HEK293T (cell line): ENCODE results near the gene PRIMA1.
A peak's percentile ranks its signal among the peaks of the same experiment; 100 is the strongest.

Source experiments
- CTCF ChIA-PET: fragments of 350-600 bp; formaldehyde crosslinking; extraction: SDS; loops from one replicate; lab custom pipeline; 2021; ENCODE audit warnings: antibody characterized with exemption, inconsistent platforms; lab: Yijun Ruan, JAX
- POLR2A ChIA-PET: fragments of 350-600 bp; formaldehyde crosslinking; extraction: SDS; loops from one replicate; lab custom pipeline; 2020; ENCODE audit warnings: antibody characterized with exemption, inconsistent platforms; lab: Yijun Ruan, JAX
- DNase-seq: peaks from one replicate; pipeline ENCODE4 v3.0.0; 2012; ENCODE audit warnings: mixed read lengths; ENCODE audit errors: extremely low spot score
- ARNT ChIP-seq: fragments of 450-650 bp; IDR thresholded peaks from 2 replicates; pipeline ENCODE4 v1.6.1; 2017; ENCODE audit warnings: mild to moderate bottlenecking
- BHLHE40 ChIP-seq: fragments of 450-650 bp; IDR thresholded peaks from 2 replicates; pipeline ENCODE4 v1.6.1; 2016; ENCODE audit warnings: mild to moderate bottlenecking, moderate library complexity, borderline replicate concordance
- CTBP1 ChIP-seq: fragments of 450-650 bp; IDR thresholded peaks from 2 replicates; pipeline ENCODE4 v1.6.1; 2016; ENCODE audit warnings: borderline replicate concordance
- ELF4 ChIP-seq: fragments of 450-650 bp; IDR thresholded peaks from 2 replicates; pipeline ENCODE4 v1.6.1; 2017; ENCODE audit warnings: antibody characterized with exemption
- FOXA1 ChIP-seq: fragments of 450-650 bp; IDR thresholded peaks from 2 replicates; pipeline ENCODE4 v1.6.1; 2016; ENCODE audit warnings: mild to moderate bottlenecking
- FOXK2 ChIP-seq: fragments of 450-650 bp; IDR thresholded peaks from 2 replicates; pipeline ENCODE4 v1.6.1; 2016; ENCODE audit warnings: mild to moderate bottlenecking
- FOXM1 ChIP-seq: fragments of 450-650 bp; IDR thresholded peaks from 2 replicates; pipeline ENCODE4 v1.6.1; 2017; ENCODE audit warnings: mild to moderate bottlenecking, borderline replicate concordance
- HDGF ChIP-seq: fragments of 450-650 bp; IDR thresholded peaks from 2 replicates; pipeline ENCODE4 v1.6.1; 2017; ENCODE audit warnings: antibody characterized with exemption, borderline replicate concordance
- L3MBTL2 ChIP-seq: fragments of 450-650 bp; conservative IDR thresholded peaks from 2 replicates; pipeline ENCODE4 v1.6.1; 2016; ENCODE audit warnings: mild to moderate bottlenecking
- LEF1 ChIP-seq: fragments of 450-650 bp; IDR thresholded peaks from 2 replicates; pipeline ENCODE4 v1.6.1; 2017; ENCODE audit warnings: mild to moderate bottlenecking, borderline replicate concordance
- NFRKB ChIP-seq: fragments of 450-650 bp; IDR thresholded peaks from 2 replicates; pipeline ENCODE4 v1.6.1; 2016; ENCODE audit warnings: mild to moderate bottlenecking, moderate library complexity
- SP1 ChIP-seq: fragments of 450-650 bp; IDR thresholded peaks from 2 replicates; pipeline ENCODE4 v1.6.1; 2017
- SUZ12 ChIP-seq: fragments of 450-650 bp; IDR thresholded peaks from 2 replicates; pipeline ENCODE4 v1.6.1; 2016; ENCODE audit warnings: mild to moderate bottlenecking
- TARDBP ChIP-seq: fragments of 450-650 bp; IDR thresholded peaks from 2 replicates; pipeline ENCODE4 v1.6.1; 2016
- ZNF384 ChIP-seq: fragments of 450-650 bp; IDR thresholded peaks from 2 replicates; pipeline ENCODE4 v1.6.1; 2016
- TF ChIP-seq, protein P1 (sequence below): fragments of 450-650 bp; IDR thresholded peaks from 2 replicates; pipeline ENCODE4 v1.6.1; 2016

The PRIMA1 gene

DNA sequence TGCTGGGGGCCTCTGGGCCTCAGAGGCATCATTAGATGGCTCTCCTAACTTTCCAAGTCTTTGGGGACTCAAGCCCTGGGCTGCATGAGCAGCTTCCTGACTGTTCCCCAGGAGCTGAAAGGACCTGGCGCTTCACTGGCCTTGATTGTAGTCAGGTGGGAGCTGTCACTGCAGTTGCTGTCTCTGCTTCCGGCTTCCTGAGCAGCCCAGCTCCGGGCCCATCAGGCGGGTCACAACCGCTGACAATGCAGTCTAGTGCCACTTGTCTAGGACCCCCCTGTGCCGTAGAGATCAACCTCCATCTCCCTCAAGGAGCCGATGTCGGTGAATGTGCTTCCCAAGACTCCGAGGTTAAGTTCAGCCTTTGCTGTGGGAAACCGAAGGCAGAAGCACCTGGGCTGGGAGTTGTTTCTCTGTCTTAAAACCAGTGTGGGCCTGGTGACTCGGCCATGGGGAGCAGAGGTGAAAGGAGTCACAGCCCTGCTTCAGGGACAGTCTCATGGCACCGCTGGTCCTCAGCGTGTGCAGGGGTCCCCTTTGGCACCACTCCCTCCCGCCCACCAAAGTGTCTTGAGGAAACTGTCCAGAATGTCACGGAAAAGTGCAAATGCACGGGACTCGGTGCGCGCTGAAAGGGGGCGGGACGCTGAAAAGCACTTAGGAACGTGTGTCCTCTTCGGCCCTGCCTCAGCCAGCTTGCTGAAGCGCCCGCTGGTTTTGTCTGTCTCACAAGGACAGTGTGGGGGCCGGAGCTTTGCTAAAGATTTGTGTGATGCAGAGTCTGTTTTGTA is 44.8 kb downstream of the PRIMA1 start:
- ChIA-PET POLR2A (no interaction called here), CTCF (no interaction called here)

DNA sequence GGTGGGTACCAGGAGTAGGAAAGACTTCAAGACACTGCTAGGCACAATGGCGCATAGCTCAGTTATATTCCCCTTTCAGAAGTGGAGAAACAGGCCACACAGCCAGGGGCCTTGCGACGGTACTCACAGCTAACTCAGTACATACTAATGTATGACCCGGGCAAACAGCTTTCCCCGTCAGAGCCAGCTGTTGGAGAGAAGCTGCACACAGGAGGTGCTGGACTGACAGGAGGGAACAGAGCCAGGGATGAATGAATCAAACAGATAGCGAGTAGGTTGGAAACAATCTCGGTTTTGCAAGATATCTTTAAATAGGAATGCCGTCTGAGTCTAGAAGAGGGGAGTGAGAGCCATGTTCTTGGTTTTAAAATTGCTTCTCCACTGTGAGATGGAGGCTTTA is 45.5 kb downstream of the PRIMA1 start:
- no peak for DNase-seq
- TF ChIP-seq BHLHE40, result no peak
- TF ChIP-seq LEF1, result no peak
- TF ChIP-seq ELF4, result no peak
- no peak for TF ChIP-seq SP1
- TF ChIP-seq FOXK2, result no peak
- no peak for TF ChIP-seq FOXM1
- TF ChIP-seq SUZ12, result no peak
- TF ChIP-seq FOXA1, result no peak
- no peak for TF ChIP-seq ARNT
- no peak for TF ChIP-seq NFRKB
- no peak for TF ChIP-seq L3MBTL2
- TF ChIP-seq, protein P1, sequence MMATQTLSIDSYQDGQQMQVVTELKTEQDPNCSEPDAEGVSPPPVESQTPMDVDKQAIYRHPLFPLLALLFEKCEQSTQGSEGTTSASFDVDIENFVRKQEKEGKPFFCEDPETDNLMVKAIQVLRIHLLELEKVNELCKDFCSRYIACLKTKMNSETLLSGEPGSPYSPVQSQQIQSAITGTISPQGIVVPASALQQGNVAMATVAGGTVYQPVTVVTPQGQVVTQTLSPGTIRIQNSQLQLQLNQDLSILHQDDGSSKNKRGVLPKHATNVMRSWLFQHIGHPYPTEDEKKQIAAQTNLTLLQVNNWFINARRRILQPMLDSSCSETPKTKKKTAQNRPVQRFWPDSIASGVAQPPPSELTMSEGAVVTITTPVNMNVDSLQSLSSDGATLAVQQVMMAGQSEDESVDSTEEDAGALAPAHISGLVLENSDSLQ, result no peak
- TF ChIP-seq HDGF, result no peak
- TF ChIP-seq ZNF384, result no peak
- TF ChIP-seq CTBP1, result no peak
- no peak for TF ChIP-seq TARDBP
- POLR2A ChIA-PET, result no interaction called here
- CTCF ChIA-PET, result no interaction called here

More for the DNA sequence above, 44.8 kb downstream of the PRIMA1 start:
- DNase-seq, result no peak
- TF ChIP-seq FOXK2 (no peak), SP1 (no peak)
- TF ChIP-seq, protein P1, result no peak

DNA sequence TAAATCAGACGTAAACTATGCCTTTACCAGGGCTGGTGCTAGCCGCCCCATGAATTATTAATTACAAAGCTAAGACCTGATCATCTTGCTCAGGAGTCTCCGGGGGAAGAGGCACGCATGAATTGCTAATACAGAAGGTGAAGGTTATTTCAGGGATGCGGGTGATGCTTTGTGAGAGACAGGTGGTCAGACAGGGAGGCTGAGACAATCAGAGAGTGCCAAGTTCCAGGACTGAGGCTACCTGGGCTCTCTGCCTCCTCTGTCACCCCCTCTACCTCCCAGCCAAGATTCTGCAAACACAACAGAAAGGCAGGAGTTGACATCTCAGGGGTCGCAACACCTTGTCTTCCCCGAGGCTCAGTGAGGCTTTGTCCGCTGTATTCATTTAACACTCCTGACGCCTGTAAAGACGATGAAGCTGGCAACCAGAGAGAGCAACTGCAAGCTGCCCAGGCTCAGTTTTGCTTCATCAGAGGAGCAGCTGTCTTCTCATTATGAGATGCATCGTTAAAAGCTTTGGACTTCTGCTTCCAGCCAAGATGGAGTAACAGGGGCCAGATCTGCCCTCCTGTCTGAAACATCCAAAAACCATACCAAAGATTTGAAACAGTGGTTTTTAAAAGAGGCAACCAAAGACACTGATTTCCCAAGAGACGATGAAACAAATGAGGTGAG is 46.6 kb downstream of the PRIMA1 start:
- DNase-seq, result no peak
- CTCF ChIA-PET, result no interaction called here
- TF ChIP-seq HDGF (no peak), FOXA1 (no peak), FOXK2 (no peak), FOXM1 (no peak), ARNT (no peak), L3MBTL2 (no peak), BHLHE40 (no peak)
- POLR2A ChIA-PET, result interaction anchor here (1.2 kb wide), 1 partner anchor 9 kb away, joined by 3 read pairs; no protein-coding TSS in a partner anchor

DNA sequence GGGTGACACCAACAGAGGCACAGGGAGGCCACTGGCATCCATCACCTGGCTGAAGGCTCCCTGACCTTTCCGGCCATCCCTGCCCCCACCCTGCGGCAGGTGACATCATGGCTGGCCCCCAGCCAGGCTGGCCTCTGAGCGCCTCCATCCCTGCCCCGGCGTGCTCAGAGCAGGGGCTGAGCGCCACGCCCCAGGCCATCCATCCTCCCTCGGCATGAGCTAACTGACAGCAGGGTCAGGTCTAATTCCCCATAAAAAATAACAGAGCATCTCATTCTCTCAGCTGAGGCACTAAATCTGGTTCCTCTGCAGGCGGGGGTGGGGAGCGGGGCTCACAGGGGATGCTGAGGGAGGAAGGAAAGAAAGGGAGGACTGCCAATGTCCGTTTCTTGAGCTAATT is 50.7 kb downstream of the PRIMA1 start:
- POLR2A ChIA-PET, result no interaction called here
- TF ChIP-seq FOXK2 (no peak), ARNT (no peak), BHLHE40 (no peak), NFRKB (no peak), LEF1 (no peak)
- TF ChIP-seq, protein P1, result peak; percentile 41
- no peak for DNase-seq
- CTCF ChIA-PET, result no interaction called here

DNA sequence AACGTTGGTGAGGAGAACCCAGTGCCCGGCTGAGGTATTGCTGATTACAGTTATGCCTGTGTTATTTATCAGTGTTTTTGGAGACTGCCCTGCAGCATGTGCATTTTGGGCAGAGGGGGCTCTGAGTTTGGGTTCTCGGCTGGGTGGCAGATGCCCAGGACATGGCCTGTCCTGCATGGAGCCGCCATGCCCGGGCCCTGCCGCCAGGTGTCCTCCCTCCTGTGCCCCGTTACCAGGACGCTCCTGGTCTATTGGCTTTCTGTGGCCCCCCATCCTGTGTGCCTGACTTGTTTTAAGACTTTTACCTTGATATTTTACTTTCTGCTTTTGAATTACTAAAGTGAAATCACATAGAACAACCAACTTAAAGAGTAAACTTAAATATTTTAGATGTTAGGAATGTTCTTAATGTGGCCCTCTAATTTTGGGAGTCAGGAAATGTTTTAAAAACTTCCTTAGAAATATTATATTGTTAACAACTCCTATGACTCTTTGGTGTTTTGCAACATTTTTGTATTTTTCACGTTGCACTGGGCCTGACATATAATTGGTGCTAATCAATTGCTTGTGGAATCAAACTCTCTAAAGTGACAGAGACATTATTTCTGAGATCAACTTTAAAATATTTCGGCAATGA is 51.8 kb downstream of the PRIMA1 start:
- DNase-seq, result no peak
- TF ChIP-seq, protein P1, result no peak
- TF ChIP-seq FOXM1, result no peak
- TF ChIP-seq HDGF, result no peak
- TF ChIP-seq TARDBP, result no peak
- TF ChIP-seq SP1, result no peak
- TF ChIP-seq L3MBTL2, result no peak
- no peak for TF ChIP-seq ELF4
- POLR2A ChIA-PET, result no interaction called here
- CTCF ChIA-PET, result no interaction called here

DNA sequence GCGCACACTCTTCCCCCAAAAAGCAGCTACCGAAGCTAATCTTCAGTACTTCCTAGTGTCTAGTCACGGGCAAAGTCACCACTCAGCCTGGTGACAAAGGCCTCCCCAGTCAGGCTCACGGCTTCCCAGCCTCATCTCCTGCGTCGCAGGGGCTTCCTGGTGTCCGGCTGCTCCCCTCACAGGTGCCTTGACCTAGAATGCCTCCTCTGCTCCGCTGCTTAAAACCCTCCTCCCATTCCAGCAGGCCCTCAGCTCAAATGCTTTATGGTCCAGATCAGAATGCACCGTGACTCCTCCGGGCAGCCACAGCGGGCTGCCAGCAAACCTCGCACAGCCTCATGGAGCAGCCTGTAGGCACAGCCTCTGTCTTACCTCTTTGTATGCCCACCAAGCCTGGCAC is 53.1 kb downstream of the PRIMA1 start:
- no peak for DNase-seq
- CTCF ChIA-PET, result no interaction called here
- TF ChIP-seq L3MBTL2, result no peak
- TF ChIP-seq, protein P1, result no peak
- no peak for TF ChIP-seq SUZ12
- no peak for TF ChIP-seq NFRKB
- no peak for TF ChIP-seq ELF4
- TF ChIP-seq TARDBP, result no peak
- no peak for TF ChIP-seq FOXA1
- no peak for TF ChIP-seq FOXM1
- no peak for TF ChIP-seq HDGF
- TF ChIP-seq ZNF384, result no peak
- no peak for TF ChIP-seq FOXK2
- TF ChIP-seq SP1, result no peak
- TF ChIP-seq ARNT, result no peak
- TF ChIP-seq BHLHE40, result no peak
- TF ChIP-seq LEF1, result no peak
- POLR2A ChIA-PET, result no interaction called here
